ENCODE results near the gene SLC2A4RG. TPM values are rescaled to one million over a fixed set of nuclear protein-coding genes. Genes with fewer than 3 reads are reported as not detected.

Gene SLC2A4RG
- polyA plus RNA-seq, 1 of the 3 experiments (the other 2 are of a cell fraction) = 90.9 TPM

DNA sequence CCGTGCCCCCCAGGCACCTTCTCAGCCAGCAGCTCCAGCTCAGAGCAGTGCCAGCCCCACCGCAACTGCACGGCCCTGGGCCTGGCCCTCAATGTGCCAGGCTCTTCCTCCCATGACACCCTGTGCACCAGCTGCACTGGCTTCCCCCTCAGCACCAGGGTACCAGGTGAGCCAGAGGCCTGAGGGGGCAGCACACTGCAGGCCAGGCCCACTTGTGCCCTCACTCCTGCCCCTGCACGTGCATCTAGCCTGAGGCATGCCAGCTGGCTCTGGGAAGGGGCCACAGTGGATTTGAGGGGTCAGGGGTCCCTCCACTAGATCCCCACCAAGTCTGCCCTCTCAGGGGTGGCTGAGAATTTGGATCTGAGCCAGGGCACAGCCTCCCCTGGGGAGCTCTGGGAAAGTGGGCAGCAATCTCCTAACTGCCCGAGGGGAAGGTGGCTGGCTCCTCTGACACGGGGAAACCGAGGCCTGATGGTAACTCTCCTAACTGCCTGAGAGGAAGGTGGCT lies 42.2 kb upstream of the SLC2A4RG start:
- Histone ChIP-seq H2AFZ (ENCODE audit: low read depth) (no peak overlapping the region), H3K4me3 (ENCODE audit: low read depth in 2 of 2, low read length in 1 of 2) (peak overlapping the region in 1 of 2 experiments; percentile 25; a peak in 1 of 4 replicates), H3K9ac (no peak overlapping the region), H4K20me1 (ENCODE audit: insufficient read depth) (no peaks in the 10 kb centered on the region), H3K4me2 (no peak overlapping the region), H3K4me1 (ENCODE audit: control insufficient read depth in 1 of 2, insufficient read depth in 2 of 2, low read depth in 1 of 2, low read length in 1 of 2) (peaks cover 22 to 30% of the 10 kb centered on the region in 2 experiments; a peak in 3 of 4 replicates), H3K27me3 (ENCODE audit: insufficient read depth) (no peaks in the 10 kb centered on the region), H3K9me2 (no peaks in the 10 kb centered on the region), H3K36me3 (replicated peaks in 1 of 2; ENCODE audit: control insufficient read depth in 1 of 2, insufficient read depth in 2 of 2, low read length in 1 of 2) (peaks cover 0 to 9% of the 10 kb centered on the region in 2 experiments), H3K9me3 (no peaks in the 10 kb centered on the region), H3K79me2 (ENCODE audit: insufficient read depth) (no peaks in the 10 kb centered on the region), H3K27ac (ENCODE audit: low read depth in 2 of 2, low read length in 1 of 2) (peak overlapping the region in 1 of 2 experiments; percentile 85; a peak in 1 of 4 replicates), H3F3A (replicated peaks; ENCODE audit: insufficient read depth) (no peaks in the 10 kb centered on the region)
- ChIA-PET CTCF (interaction anchor here (0.6 to 1.3 kb wide), 5 partner anchors 11 to 276 kb away, joined by 3 to 6 read pairs (median 3); no protein-coding TSS in a partner anchor), POLR2A (interaction anchor here (0.7 to 3.4 kb wide), 7 partner anchors 11 to 282 kb away, joined by 3 to 22 read pairs (median 3); partner anchors contain the start of genes ARFRP1, RTEL1, SAMD10 and STMN3)
- 60% methylated on average over 2 of the region's 7 CpGs for WGBS (ENCODE audit: low lambda C conversion rate)
- TF ChIP-seq NFIC (IDR thresholded peaks at IDR 0.05; ENCODE audit: borderline replicate concordance) (0 out of 2 replicates have a peak, but pooled peaks have one; percentile 18), TEAD4 (IDR thresholded peaks at IDR 0.05; ENCODE audit: borderline replicate concordance, insufficient read depth) (no peak)
- peak; percentile 73 for DNase-seq

- CTCF ChIA-PET = interaction anchor here (0.6 to 1.7 kb wide), 5 partner anchors 11 to 276 kb away, joined by 3 to 6 read pairs (median 3); no protein-coding TSS in a partner anchor
- 89% methylated on average over 25 of the region's 40 CpGs for WGBS (ENCODE audit: low lambda C conversion rate)
- Histone ChIP-seq H3K79me2 (ENCODE audit: insufficient read depth) (no peaks in the 10 kb centered on the region), H4K20me1 (ENCODE audit: insufficient read depth) (no peaks in the 10 kb centered on the region), H3K4me1 (ENCODE audit: control insufficient read depth in 1 of 2, insufficient read depth in 2 of 2, low read depth in 1 of 2, low read length in 1 of 2) (peaks cover 22 to 30% of the 10 kb centered on the region in 2 experiments; a peak in 3 of 4 replicates), H3K4me2 (peak overlapping the region; percentile 72; the same call in 1 of the 2 replicates), H3F3A (replicated peaks; ENCODE audit: insufficient read depth) (no peaks in the 10 kb centered on the region), H3K9ac (0 out of 2 replicates have a peak overlapping the region, but pooled peaks have one; percentile 61), H2AFZ (ENCODE audit: low read depth) (no peak overlapping the region), H3K4me3 (ENCODE audit: low read depth in 2 of 2, low read length in 1 of 2) (no peak overlapping the region), H3K27me3 (ENCODE audit: insufficient read depth) (no peaks in the 10 kb centered on the region), H3K9me2 (no peaks in the 10 kb centered on the region), H3K9me3 (no peaks in the 10 kb centered on the region), H3K27ac (ENCODE audit: low read depth in 2 of 2, low read length in 1 of 2) (peak overlapping the region in 1 of 2 experiments; percentile 85; a peak in 3 of 4 replicates), H3K36me3 (replicated peaks in 1 of 2; ENCODE audit: control insufficient read depth in 1 of 2, insufficient read depth in 2 of 2, low read length in 1 of 2) (peaks cover 0 to 9% of the 10 kb centered on the region in 2 experiments)
- TF ChIP-seq GATA2 (CRISPR knock-in tag; IDR thresholded peaks at IDR 0.05) = no peak
- no peak for TF ChIP-seq FOSL2 (IDR thresholded peaks at IDR 0.05; ENCODE audit: borderline replicate concordance, low read depth)
- no peak for TF ChIP-seq TCF12 (IDR thresholded peaks at IDR 0.05)
- TF ChIP-seq YY1 (IDR thresholded peaks at IDR 0.05; ENCODE audit: low read depth) = no peak
- TF ChIP-seq, protein P1, sequence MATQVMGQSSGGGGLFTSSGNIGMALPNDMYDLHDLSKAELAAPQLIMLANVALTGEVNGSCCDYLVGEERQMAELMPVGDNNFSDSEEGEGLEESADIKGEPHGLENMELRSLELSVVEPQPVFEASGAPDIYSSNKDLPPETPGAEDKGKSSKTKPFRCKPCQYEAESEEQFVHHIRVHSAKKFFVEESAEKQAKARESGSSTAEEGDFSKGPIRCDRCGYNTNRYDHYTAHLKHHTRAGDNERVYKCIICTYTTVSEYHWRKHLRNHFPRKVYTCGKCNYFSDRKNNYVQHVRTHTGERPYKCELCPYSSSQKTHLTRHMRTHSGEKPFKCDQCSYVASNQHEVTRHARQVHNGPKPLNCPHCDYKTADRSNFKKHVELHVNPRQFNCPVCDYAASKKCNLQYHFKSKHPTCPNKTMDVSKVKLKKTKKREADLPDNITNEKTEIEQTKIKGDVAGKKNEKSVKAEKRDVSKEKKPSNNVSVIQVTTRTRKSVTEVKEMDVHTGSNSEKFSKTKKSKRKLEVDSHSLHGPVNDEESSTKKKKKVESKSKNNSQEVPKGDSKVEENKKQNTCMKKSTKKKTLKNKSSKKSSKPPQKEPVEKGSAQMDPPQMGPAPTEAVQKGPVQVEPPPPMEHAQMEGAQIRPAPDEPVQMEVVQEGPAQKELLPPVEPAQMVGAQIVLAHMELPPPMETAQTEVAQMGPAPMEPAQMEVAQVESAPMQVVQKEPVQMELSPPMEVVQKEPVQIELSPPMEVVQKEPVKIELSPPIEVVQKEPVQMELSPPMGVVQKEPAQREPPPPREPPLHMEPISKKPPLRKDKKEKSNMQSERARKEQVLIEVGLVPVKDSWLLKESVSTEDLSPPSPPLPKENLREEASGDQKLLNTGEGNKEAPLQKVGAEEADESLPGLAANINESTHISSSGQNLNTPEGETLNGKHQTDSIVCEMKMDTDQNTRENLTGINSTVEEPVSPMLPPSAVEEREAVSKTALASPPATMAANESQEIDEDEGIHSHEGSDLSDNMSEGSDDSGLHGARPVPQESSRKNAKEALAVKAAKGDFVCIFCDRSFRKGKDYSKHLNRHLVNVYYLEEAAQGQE (IDR thresholded peaks at IDR 0.05; ENCODE audit: low read depth, low read length) = no peak
- no peak for TF ChIP-seq RAD21 (IDR thresholded peaks at IDR 0.05; ENCODE audit: low read length)
- TF ChIP-seq PBX3 (IDR thresholded peaks at IDR 0.05) = no peak
- no peak for TF ChIP-seq SMC3 (IDR thresholded peaks at IDR 0.05; ENCODE audit: low read depth, low read length)
- no peak for TF ChIP-seq RXRA (IDR thresholded peaks at IDR 0.05; ENCODE audit: borderline replicate concordance, low read depth)
- no peak for TF ChIP-seq FOXM1 (IDR thresholded peaks at IDR 0.05; ENCODE audit: low read depth)
- TF ChIP-seq, protein P2, sequence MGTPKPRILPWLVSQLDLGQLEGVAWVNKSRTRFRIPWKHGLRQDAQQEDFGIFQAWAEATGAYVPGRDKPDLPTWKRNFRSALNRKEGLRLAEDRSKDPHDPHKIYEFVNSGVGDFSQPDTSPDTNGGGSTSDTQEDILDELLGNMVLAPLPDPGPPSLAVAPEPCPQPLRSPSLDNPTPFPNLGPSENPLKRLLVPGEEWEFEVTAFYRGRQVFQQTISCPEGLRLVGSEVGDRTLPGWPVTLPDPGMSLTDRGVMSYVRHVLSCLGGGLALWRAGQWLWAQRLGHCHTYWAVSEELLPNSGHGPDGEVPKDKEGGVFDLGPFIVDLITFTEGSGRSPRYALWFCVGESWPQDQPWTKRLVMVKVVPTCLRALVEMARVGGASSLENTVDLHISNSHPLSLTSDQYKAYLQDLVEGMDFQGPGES (IDR thresholded peaks at IDR 0.05; ENCODE audit: low read depth, low read length) = no peak
- no peak for TF ChIP-seq CHD2 (IDR thresholded peaks at IDR 0.05; ENCODE audit: low read length, partially characterized antibody)
- no peak for TF ChIP-seq EP300 (IDR thresholded peaks at IDR 0.05; ENCODE audit: borderline replicate concordance in 1 of 2, low read depth in 1 of 2, low read length in 1 of 2)
- TF ChIP-seq GABPA (IDR thresholded peaks at IDR 0.05; ENCODE audit: low read depth) = no peak
- TF ChIP-seq FOXJ3 (CRISPR knock-in tag; IDR thresholded peaks at IDR 0.05) = no peak
- no peak for TF ChIP-seq RCOR1 (IDR thresholded peaks at IDR 0.05; ENCODE audit: low read length)
- no peak for TF ChIP-seq POLR2AphosphoS5 (IDR thresholded peaks at IDR 0.05; ENCODE audit: low read depth, low read length)
- TF ChIP-seq TAF1 (IDR thresholded peaks at IDR 0.05; ENCODE audit: borderline replicate concordance, low read depth, low read length) = no peak
- no peak for TF ChIP-seq NRF1 (IDR thresholded peaks at IDR 0.05; ENCODE audit: low read depth, low read length)
- peak; percentile 47 for DNase-seq
- POLR2A ChIA-PET = interaction anchor here (0.7 to 3.4 kb wide), 7 partner anchors 10 to 281 kb away, joined by 3 to 22 read pairs (median 3); partner anchors contain the start of genes ARFRP1, RTEL1, SAMD10 and STMN3
Observed at GRCh38 chr20:63697868-63698545, 41.6 kb upstream of the SLC2A4RG start.

Data from SK-N-SH (cell line).